Measurements from ENCODE around the gene PRF1.
"Not testable (repeated sequence)": the region's sequence is repeated elsewhere in the genome, so short reads cannot be mapped to it uniquely, and the experiment has no call there.

PRF1 gene

DNA sequence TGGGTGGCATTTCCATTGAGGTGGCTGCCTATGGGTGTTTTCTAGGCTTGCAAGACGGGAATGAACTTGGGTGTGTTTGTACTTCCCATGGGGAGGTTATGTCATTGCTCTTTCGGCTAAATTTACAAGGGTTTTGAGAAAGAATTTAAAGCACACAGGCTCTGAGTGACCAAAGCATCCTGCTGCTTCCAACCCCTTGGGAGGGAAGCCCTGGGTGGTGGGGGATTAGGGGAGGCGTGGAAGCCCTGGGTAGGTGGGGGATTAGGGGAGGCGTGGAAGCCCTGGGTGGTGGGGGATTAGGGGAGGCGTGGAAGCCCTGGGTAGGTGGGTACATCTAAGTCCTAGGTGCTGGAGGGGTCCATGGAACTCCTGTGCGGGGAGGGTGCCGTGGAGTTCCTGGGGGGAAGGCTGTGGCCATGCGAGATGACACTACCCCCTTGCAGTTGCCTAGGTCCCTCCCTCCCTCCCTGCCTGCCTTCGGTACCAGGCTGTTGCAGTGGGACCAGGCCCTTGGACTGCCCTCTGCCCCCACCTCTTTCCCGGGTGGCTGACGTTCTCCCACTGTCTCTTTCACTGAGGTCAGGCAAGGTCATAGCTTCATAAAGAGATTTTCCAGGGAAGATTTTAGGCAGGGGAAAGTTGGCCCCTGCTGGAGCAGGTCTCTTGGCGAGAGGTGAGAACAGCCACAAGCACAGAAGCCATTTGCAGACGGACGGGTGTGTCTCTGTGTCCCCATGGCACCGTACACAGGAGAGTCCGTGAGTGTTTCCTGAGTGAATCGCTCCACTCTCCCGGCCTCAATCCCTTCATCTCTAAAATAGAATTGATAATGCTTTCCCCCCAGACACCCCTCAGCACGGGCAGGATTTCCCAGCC is 19.5 kb downstream of the PRF1 start:
- TF ChIP-seq, protein P1, sequence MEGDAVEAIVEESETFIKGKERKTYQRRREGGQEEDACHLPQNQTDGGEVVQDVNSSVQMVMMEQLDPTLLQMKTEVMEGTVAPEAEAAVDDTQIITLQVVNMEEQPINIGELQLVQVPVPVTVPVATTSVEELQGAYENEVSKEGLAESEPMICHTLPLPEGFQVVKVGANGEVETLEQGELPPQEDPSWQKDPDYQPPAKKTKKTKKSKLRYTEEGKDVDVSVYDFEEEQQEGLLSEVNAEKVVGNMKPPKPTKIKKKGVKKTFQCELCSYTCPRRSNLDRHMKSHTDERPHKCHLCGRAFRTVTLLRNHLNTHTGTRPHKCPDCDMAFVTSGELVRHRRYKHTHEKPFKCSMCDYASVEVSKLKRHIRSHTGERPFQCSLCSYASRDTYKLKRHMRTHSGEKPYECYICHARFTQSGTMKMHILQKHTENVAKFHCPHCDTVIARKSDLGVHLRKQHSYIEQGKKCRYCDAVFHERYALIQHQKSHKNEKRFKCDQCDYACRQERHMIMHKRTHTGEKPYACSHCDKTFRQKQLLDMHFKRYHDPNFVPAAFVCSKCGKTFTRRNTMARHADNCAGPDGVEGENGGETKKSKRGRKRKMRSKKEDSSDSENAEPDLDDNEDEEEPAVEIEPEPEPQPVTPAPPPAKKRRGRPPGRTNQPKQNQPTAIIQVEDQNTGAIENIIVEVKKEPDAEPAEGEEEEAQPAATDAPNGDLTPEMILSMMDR (IDR thresholded peaks at IDR 0.05; ENCODE audit: insufficient read depth, low read length, missing control alignments) = no peak
- DNase-seq (ENCODE audit: low read depth, low spot score) = no peak
- no peak overlapping the region for H3K4me3 ChIP-seq (ENCODE audit: low read depth, low read length)
- ChIA-PET CTCF (no interaction called here), POLR2A (no interaction called here)

- POLR2A ChIA-PET; DNase-seq (ENCODE audit: low read depth, low spot score); CTCF ChIA-PET; H3K4me3 ChIP-seq (ENCODE audit: low read depth, low read length): not testable (repeated sequence)
Observed at GRCh38 chr10:70581176-70581575, 21.4 kb downstream of the PRF1 start.

DNA sequence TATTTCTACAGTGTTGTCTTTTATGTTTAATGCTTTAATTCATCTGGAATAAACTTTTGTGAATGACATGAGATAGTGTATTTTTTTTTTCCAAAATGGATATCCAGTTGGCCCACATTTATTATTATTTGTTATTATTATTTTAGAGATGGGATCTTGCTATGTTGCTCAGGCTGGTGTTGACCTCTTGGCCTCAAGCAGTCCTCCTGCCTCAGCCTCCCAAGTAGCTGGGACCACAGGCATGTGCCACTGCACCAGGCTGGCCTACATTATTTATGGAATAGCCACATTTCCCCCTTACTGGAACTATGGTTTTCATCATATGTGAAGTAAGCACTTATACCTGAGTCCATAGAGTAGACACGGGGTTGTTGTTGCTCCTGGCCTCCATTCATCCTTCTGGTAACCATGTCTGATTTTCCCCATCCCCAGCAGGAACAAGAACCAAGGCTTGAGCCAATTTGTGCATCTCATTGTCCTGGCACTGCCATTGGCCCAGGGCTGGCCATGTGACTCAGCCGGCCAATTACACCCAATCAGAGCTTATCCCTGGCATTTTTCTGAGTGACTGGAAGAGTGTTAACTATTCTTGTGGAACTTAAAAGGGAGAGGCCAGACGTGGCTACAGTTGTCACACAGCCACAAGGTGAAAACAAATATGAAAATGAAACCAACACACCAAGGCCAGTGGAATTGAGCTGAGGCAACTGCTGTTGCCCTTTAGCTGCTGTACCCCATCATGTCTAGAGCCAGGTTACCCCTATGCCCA is 23.1 kb downstream of the PRF1 start:
- TF ChIP-seq, protein P1 (IDR thresholded peaks at IDR 0.05; ENCODE audit: insufficient read depth, low read length, missing control alignments) = no peak
- H3K4me3 ChIP-seq (ENCODE audit: low read depth, low read length) = no peak overlapping the region
- ChIA-PET CTCF (interaction anchor here (1.1 kb wide), 1 partner anchor 179 kb away, joined by 4 read pairs; no protein-coding TSS in a partner anchor), POLR2A (no interaction called here)
- no peak for DNase-seq (ENCODE audit: low read depth, low spot score)

DNA sequence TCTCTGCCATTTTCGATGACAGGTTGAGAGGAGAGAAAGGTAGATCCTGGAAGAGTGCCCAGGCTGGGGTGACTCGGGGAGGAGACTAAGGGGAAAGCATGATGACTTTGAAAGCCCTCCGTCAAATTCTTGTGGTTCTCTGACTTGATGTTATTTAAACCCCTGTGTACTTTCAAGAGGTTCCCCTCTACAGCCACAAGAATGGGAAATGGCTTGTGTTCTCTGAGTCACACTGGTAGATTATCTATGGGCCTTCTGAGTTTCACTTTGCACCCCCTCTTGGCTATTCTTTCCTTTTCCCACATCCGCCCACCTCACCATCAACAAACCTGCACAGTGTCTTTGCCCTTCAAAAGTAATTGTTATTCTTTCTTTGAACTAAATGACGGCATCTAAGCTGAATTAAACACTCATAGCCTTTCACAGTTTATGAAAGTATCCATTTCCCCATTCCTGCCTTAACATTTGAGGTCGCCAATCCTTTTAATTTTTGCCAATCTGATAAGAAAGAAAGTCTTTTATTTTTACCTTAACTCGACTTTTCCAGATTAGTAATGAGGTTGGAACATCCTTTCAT is 24.1 kb downstream of the PRF1 start:
- CTCF ChIA-PET = interaction anchor here (0.9 to 1.4 kb wide), 3 partner anchors 18 to 28 kb away, joined by 3 to 4 read pairs (median 3); no protein-coding TSS in a partner anchor
- POLR2A ChIA-PET = no interaction called here
- DNase-seq (ENCODE audit: low read depth, low spot score) = no peak
- no peak overlapping the region for H3K4me3 ChIP-seq (ENCODE audit: low read depth, low read length)
- TF ChIP-seq, protein P1 (IDR thresholded peaks at IDR 0.05; ENCODE audit: insufficient read depth, low read length, missing control alignments) = no peak

DNA sequence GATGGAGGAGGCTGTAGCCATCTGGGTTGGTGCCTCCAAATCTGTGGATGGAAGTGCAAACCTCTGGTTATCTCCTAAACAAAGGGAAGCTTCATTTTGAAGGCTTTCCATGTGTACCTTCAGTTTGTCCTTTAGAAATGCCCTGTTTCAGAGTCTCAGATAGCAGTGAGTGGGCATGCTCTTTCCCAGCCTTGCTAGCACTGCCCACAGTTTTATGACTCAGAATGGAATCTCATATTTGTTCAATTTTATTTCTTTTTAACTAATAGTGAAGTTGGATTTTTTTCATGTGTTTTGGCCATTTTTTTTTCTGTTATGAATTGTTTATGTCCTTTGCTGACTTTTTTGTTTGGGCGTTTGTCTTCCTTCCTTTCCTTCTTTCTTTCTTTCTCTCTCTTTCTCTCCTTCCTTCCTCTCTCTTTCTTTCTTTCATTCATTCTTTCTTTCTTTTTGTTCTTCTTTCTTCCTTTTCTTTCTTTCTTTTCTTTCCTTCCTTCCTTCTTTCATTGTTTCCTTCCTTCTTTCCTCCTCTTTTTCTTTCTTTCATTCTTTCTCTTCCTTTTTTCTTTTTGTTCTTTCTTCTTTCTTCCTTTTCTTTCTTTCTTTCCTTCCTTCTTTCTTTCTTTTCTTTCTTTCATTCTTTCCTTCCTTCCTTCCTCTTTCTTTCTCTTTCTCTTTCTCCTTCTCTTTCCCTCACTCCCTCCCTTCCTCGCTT is 25.6 kb downstream of the PRF1 start:
- CTCF ChIA-PET = interaction anchor here (1.1 to 3.3 kb wide), 3 partner anchors 17 to 27 kb away, joined by 4 to 14 read pairs (median 12); no protein-coding TSS in a partner anchor
- POLR2A ChIA-PET = no interaction called here

More for the DNA sequence above, 25.6 kb downstream of the PRF1 start:
- no peak overlapping the region for H3K4me3 ChIP-seq (ENCODE audit: low read depth, low read length)
- DNase-seq (ENCODE audit: low read depth, low spot score) = no peak
- TF ChIP-seq, protein P1 (IDR thresholded peaks at IDR 0.05; ENCODE audit: insufficient read depth, low read length, missing control alignments) = no peak

All from AG04449 (cell line).